A549 (cell line): ENCODE data around the gene SPAG5.

Source experiments
- CTCF ChIP-seq: fragments of >200 bp; sonication (Bioruptor Twin); formaldehyde crosslinking; IDR thresholded peaks from 3 replicates; pipeline ENCODE4 v1.5.1; 2016
- KDM5A ChIP-seq: fragments of 200-600 bp; sonication (generic); IDR thresholded peaks from 2 replicates; pipeline ENCODE4 v1.6.1; 2016; ENCODE audit warnings: antibody characterized with exemption, mild to moderate bottlenecking
- MAFK ChIP-seq: fragments of 450-650 bp; IDR thresholded peaks from 2 replicates; pipeline ENCODE4 v1.6.1; 2014; ENCODE audit not compliant: partially characterized antibody
- PBX3 ChIP-seq: IDR thresholded peaks from 2 replicates; pipeline ENCODE4 v1.6.1; 2012
- POLR2A ChIP-seq: IDR thresholded peaks from 2 replicates; pipeline ENCODE4 v1.6.1; 2012; ENCODE audit warnings: mild to moderate bottlenecking, low read length

- TF ChIP-seq CTCF (no peak), POLR2A (no peak), PBX3 (no peak), KDM5A (no peak), MAFK (no peak)
These were observed 723 bp upstream of the SPAG5 start for GRCh38 chr17:28599311-28600184.
